Ascending aorta (tissue), 2 donors: ENCODE results near the gene FOXA1. TPM values are rescaled to one million over a fixed set of nuclear protein-coding genes. Genes with fewer than 3 reads are reported as not detected.

Experiments
- DNase-seq, 2 donors: peaks; one replicate each; pipeline ENCODE4 v3.0.0-alpha.2; 2019; ENCODE audit warnings: low spot score in 2 of 2
- H3K27ac ChIP-seq, 2 donors: fragments of 200-600 bp; sonication (generic); one replicate each; pipeline ENCODE4 v1.5.1; 2016 to 2017; ENCODE audit warnings: mild to moderate bottlenecking in 1 of 2
- H3K27me3 ChIP-seq: fragments of 200-600 bp; sonication (generic); one replicate; pipeline ENCODE4 v1.5.1; 2017
- H3K36me3 ChIP-seq, 2 donors: fragments of 200-600 bp; sonication (generic); one replicate each; pipeline ENCODE4 v1.5.1; 2016
- H3K4me1 ChIP-seq, 2 donors: fragments of 200-600 bp; sonication (generic); one replicate each; pipeline ENCODE4 v1.5.1; 2016 to 2017; ENCODE audit warnings: mild to moderate bottlenecking in 1 of 2
- H3K4me3 ChIP-seq, 2 donors: fragments of 200-600 bp; sonication (generic); one replicate each; pipeline ENCODE4 v1.5.1; 2016 to 2017; ENCODE audit warnings: mild to moderate bottlenecking in 1 of 2
- H3K9me3 ChIP-seq, 2 donors: fragments of 200-600 bp; sonication (generic); one replicate each; pipeline ENCODE4 v1.5.1; 2016
- intact Hi-C: fragments of 100-400 bp; cut with DNase I; formaldehyde crosslinking; loops from one replicate; pipeline ENCODE4 v1.15.1; 2023
- total RNA-seq: library from RNA; depleted of rRNA; stranded (reverse); fragments of >200 nt; gene quantifications from one replicate; pipeline ENCODE4 v1.1.0, GENCODE V29; 2016
- TF ChIP-seq, protein P1 (sequence below), 3 experiments: fragments of 200-600 bp in 2 of 3; fragments of 450-650 bp in 1 of 3; sonication (generic) in 2 of 3; IDR thresholded peaks; one replicate each; pipeline ENCODE4 v1.5.1; 2016 to 2019; ENCODE audit warnings: antibody characterized with exemption in 3 of 3, mild to moderate bottlenecking in 1 of 3, moderate library complexity in 1 of 3

FOXA1 gene
- total RNA-seq, 1 donor from 2014 or later = not detected

DNA sequence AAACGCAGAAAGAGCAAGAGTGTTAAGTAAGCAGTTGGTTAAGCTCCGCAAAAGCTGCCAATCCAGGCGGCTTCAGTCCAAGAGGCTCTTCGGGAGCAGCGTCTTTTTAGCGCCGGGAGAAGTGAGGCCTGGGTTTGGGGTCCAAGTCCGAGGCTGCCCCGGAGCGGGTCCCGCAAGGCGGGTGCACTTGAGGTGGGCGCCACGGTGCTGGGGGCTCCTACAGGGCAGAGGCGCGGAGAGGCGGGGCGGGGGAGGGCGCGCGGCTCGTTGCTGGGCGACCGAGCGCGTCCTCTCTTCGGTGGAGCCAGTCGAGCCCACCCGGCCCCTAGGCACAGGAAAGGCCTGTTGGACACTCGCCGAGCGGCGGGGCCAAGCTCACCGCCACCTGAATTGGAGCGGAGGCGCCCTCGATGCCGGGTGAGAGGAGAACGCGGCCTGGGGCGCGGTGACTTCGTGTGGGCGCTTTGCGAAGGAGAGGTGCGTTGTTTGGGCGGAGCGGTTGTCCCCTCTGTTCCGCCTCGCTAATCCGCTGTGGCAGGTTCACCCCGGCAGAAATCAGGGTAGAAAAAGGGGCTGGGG, 16.0 kb upstream of the FOXA1 start:
- no peaks in the 10 kb centered on the region for H3K36me3 ChIP-seq
- no peak overlapping the region for H3K4me3 ChIP-seq
- intact Hi-C loops = no loop called here
- no peaks in the 10 kb centered on the region for H3K27me3 ChIP-seq
- TF ChIP-seq, protein P1, sequence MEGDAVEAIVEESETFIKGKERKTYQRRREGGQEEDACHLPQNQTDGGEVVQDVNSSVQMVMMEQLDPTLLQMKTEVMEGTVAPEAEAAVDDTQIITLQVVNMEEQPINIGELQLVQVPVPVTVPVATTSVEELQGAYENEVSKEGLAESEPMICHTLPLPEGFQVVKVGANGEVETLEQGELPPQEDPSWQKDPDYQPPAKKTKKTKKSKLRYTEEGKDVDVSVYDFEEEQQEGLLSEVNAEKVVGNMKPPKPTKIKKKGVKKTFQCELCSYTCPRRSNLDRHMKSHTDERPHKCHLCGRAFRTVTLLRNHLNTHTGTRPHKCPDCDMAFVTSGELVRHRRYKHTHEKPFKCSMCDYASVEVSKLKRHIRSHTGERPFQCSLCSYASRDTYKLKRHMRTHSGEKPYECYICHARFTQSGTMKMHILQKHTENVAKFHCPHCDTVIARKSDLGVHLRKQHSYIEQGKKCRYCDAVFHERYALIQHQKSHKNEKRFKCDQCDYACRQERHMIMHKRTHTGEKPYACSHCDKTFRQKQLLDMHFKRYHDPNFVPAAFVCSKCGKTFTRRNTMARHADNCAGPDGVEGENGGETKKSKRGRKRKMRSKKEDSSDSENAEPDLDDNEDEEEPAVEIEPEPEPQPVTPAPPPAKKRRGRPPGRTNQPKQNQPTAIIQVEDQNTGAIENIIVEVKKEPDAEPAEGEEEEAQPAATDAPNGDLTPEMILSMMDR (IDR thresholded peaks at IDR 0.05) = no peak
- no peaks in the 10 kb centered on the region for H3K4me1 ChIP-seq
- DNase-seq = no peak
- peaks cover 0 to 20% of the 10 kb centered on the region in 2 donors for H3K9me3 ChIP-seq
- H3K27ac ChIP-seq = no peak overlapping the region

DNA sequence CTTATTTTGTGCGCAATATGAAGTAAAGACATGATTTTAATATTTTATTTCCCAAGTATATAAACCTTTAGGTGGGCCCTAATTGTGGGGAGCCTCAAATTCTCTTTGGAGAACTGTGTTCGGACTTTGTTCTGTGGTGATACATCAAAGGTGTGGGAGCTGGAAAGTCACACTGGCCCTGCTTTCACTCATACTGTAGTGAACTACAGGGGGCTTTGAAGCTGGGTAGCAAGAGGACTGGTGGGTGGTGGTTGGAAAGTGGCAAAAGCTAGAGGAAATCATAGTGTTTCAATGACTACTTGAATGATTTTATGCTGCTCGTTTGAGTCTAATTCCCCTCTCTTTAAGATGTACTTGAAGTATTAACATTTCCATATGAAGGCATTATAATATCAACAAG, 13.6 kb upstream of the FOXA1 start:
- no peaks in the 10 kb centered on the region for H3K27me3 ChIP-seq
- no peak for DNase-seq
- H3K36me3 ChIP-seq = no peaks in the 10 kb centered on the region
- H3K9me3 ChIP-seq = no peaks in the 10 kb centered on the region
- intact Hi-C loops = no loop called here
- no peaks in the 10 kb centered on the region for H3K4me1 ChIP-seq
- H3K4me3 ChIP-seq = no peak overlapping the region
- TF ChIP-seq, protein P1 (IDR thresholded peaks at IDR 0.05) = no peak
- no peak overlapping the region for H3K27ac ChIP-seq

DNA sequence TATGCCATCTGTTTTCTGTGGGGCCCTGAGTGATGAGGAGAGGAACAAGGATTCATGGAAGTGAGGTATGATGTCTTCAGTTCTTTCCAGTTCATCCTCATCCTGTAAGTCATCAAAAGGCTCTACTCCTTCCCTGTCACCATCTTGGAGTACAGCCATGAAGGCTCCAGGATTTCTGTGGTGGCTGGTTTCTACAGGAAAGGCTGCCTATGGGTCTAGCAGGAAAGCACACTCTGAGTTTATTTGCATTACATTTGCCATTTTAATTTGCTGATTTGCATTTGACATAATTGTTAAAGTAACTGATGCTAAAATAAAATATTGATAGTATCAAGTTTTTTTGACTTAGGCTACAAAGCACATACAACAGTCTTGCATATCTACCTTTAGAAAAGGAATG, 11.6 kb upstream of the FOXA1 start:
- Histone ChIP-seq H3K4me3 (no peak overlapping the region), H3K9me3 (no peaks in the 10 kb centered on the region), H3K27me3 (peaks cover 4% of the 10 kb centered on the region), H3K4me1 (no peaks in the 10 kb centered on the region), H3K36me3 (no peaks in the 10 kb centered on the region), H3K27ac (no peak overlapping the region)
- intact Hi-C loops = no loop called here
- DNase-seq = no peak
- TF ChIP-seq, protein P1 (IDR thresholded peaks at IDR 0.05) = no peak

DNA sequence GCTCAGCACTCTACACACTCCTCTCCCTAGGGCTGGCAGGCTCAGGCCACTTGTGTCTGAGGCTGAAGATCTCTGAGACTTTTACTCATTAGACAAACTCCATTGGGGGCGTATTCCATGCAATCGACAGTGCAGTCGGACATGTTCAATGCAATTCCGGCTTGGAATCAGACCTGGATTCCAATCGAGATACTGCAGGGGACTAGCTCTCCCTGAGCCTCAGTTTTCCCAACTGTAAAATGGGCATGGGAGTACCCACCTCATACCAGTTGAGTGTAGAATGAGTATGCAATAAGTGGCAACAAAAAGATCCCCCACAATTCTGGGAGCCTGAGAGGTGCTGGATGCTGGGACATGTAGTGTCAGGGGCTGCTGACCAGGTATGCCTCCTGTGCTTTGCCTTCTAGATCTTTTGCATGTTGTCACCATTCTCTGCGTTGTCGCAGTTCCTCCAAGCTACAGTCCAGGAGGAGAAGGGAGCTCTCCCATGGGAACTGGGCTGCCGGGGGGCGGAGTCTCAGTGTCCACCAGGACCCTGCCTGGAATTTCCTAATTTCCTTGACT, 8.7 kb upstream of the FOXA1 start:
- H3K4me1 ChIP-seq = peaks cover 0 to 4% of the 10 kb centered on the region in 2 donors
- no peak overlapping the region for H3K4me3 ChIP-seq
- no peak overlapping the region for H3K27ac ChIP-seq
- TF ChIP-seq, protein P1 (IDR thresholded peaks at IDR 0.05) = no peak
- no peaks in the 10 kb centered on the region for H3K36me3 ChIP-seq
- peaks cover 21% of the 10 kb centered on the region for H3K27me3 ChIP-seq
- DNase-seq = no peak
- H3K9me3 ChIP-seq = no peaks in the 10 kb centered on the region
- intact Hi-C loops = no loop called here

DNA sequence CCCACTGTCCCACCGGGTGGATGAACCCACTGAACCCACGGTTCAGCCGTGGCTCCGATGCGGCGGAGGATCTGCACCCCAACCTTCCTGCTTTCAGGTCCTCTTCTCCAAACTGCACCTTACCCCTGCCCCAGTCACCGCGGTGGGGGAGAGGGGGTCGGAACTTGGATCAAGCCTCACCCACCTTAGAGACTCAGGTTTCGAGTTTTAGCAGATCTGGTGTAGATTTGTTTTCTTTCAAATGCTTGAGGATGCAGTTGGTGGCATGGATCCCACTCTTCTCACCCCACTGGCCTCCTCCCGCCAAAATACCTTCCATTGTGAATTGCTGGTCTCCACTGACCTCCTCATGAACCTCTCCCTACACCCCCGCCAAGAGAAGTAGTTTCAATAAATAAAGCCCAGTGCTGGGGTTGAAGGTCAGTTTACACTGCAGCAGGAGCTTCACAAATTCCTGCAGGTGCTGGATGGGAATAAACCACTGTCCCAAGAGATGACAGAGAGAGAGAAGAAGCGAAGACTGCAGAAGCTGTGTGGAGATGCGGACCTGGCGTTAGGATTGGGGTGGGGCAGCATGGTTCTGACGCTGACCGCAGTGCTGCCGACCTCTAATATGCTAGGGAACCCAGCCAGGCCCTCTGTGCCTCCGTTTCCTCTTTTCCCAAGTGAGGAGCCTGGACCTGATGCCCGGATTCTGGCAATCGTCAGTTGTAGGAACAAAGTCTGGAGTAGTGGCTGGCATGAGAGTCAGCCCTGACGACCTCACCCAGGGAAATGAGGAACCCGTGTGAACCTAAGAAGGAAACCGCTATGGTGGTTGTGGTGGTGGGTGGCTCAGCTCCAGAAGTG, 7.8 kb upstream of the FOXA1 start:
- intact Hi-C loops = no loop called here
- H3K27ac ChIP-seq = no peak overlapping the region
- no peak overlapping the region for H3K4me3 ChIP-seq
- TF ChIP-seq, protein P1 (IDR thresholded peaks at IDR 0.05) = no peak
- H3K27me3 ChIP-seq = peaks cover 26% of the 10 kb centered on the region
- DNase-seq = no peak
- no peaks in the 10 kb centered on the region for H3K9me3 ChIP-seq
- peaks cover 0 to 4% of the 10 kb centered on the region in 2 donors for H3K4me1 ChIP-seq
- H3K36me3 ChIP-seq = no peaks in the 10 kb centered on the region
